Tibial artery (tissue), 4 donors: Measurements from ENCODE around the gene GALNT17.

ENCODE experiments used
- DNase-seq, 2 donors: peaks; one replicate each; pipeline ENCODE4 v3.0.0-alpha.2; 2019
- H3K27ac ChIP-seq, 2 donors: fragments of 200-600 bp; sonication (generic) in 1 of 2; 1 replicate in 1 of 2; 2 replicates in 1 of 2; pipeline ENCODE4 v1.5.1; 2018 to 2019; ENCODE audit warnings: mild to moderate bottlenecking in 1 of 2
- H3K27me3 ChIP-seq, 2 donors: fragments of 200-600 bp; sonication (generic) in 1 of 2; one replicate each; pipeline versions ENCODE4 v1.5.1 to v1.6.0; 2016 to 2019
- H3K36me3 ChIP-seq, 3 donors: fragments of 200-600 bp; sonication (generic) in 2 of 3; one replicate each; pipeline ENCODE4 v1.5.1; 2016 to 2019; ENCODE audit warnings: mild to moderate bottlenecking in 2 of 3
- H3K4me1 ChIP-seq, 4 donors: fragments of 200-600 bp; sonication (generic) in 2 of 4; 1 replicate in 3 of 4; 2 replicates in 1 of 4; pipeline ENCODE4 v1.5.1; 2016 to 2019
- H3K4me3 ChIP-seq, 2 donors: fragments of 200-600 bp; sonication (generic) in 1 of 2; 1 replicate in 1 of 2; 2 replicates in 1 of 2; pipeline ENCODE4 v1.5.1; 2018 to 2019; ENCODE audit warnings: mild to moderate bottlenecking in 2 of 2
- H3K9me3 ChIP-seq, 3 donors: fragments of 200-600 bp; sonication (generic) in 1 of 3; one replicate each; pipeline ENCODE4 v1.5.1; 2016 to 2019
- intact Hi-C: fragments of 100-400 bp; cut with DNase I; formaldehyde crosslinking; loops from one replicate; pipeline ENCODE4 v1.15.0; 2023; ENCODE audit warnings: low total_unique reads
- TF ChIP-seq, protein P1 (sequence below), 2 experiments: fragments of 200-600 bp in 1 of 2; fragments of 450-650 bp in 1 of 2; IDR thresholded peaks; one replicate each; pipeline ENCODE4 v1.5.1; 2017 to 2019; ENCODE audit warnings: antibody characterized with exemption in 2 of 2, mild to moderate bottlenecking in 1 of 2, moderate library complexity in 1 of 2

Gene GALNT17

DNA sequence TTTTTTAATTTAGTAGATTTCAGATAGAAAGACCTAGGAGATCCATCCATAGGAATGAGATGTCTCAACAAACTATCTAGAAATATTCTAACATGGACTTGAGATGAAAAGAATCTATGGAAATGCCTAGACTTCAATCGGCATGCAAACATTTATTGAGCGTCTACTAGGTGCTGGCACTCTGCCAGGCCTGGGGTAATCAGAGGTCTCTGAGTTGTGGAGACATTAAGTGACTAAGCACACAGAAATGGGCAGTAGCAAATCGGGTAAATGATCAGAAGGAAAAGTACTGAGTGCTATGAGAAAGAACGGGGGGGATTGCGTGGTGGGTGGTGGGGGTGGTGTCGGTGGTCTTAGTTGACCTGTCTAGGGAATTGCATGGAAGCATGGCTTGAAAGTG lies 466.6 kb downstream of the GALNT17 start:
- no peaks in the 10 kb centered on the region for H3K36me3 ChIP-seq
- intact Hi-C loops, result no loop called here
- no peak for DNase-seq
- H3K4me1 ChIP-seq, result no peaks in the 10 kb centered on the region
- H3K4me3 ChIP-seq, result no peak overlapping the region
- no peak overlapping the region for H3K27ac ChIP-seq
- H3K27me3 ChIP-seq, result no peaks in the 10 kb centered on the region
- no peaks in the 10 kb centered on the region for H3K9me3 ChIP-seq
- TF ChIP-seq, protein P1, sequence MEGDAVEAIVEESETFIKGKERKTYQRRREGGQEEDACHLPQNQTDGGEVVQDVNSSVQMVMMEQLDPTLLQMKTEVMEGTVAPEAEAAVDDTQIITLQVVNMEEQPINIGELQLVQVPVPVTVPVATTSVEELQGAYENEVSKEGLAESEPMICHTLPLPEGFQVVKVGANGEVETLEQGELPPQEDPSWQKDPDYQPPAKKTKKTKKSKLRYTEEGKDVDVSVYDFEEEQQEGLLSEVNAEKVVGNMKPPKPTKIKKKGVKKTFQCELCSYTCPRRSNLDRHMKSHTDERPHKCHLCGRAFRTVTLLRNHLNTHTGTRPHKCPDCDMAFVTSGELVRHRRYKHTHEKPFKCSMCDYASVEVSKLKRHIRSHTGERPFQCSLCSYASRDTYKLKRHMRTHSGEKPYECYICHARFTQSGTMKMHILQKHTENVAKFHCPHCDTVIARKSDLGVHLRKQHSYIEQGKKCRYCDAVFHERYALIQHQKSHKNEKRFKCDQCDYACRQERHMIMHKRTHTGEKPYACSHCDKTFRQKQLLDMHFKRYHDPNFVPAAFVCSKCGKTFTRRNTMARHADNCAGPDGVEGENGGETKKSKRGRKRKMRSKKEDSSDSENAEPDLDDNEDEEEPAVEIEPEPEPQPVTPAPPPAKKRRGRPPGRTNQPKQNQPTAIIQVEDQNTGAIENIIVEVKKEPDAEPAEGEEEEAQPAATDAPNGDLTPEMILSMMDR (IDR thresholded peaks at IDR 0.05), result no peak

DNA sequence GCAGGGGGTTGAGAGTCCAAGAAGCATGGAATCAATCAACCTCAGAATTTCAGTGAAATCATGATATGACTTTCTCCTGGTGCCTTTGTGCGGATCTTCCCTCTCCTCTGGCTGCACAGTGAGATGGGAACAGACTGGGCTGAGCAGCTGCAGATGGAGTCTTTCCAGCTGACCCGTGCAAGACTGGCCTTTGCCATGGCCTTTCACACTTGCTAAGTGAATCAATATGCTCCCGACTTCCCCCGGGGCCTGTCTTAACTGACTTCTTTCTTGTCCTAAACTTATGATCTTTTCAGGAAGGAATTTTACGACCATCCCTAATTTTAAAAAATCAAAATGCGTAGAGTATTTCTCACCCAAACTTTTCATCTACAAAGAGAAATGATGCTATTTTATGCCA lies 469.9 kb downstream of the GALNT17 start:
- Histone ChIP-seq H3K36me3 (no peaks in the 10 kb centered on the region), H3K27me3 (no peaks in the 10 kb centered on the region), H3K4me3 (no peak overlapping the region), H3K9me3 (no peaks in the 10 kb centered on the region), H3K4me1 (peaks cover 0 to 12% (median 3%) of the 10 kb centered on the region in 4 donors), H3K27ac (no peak overlapping the region)
- no peak for DNase-seq
- intact Hi-C loops, result no loop called here
- TF ChIP-seq, protein P1 (IDR thresholded peaks at IDR 0.05), result no peak

DNA sequence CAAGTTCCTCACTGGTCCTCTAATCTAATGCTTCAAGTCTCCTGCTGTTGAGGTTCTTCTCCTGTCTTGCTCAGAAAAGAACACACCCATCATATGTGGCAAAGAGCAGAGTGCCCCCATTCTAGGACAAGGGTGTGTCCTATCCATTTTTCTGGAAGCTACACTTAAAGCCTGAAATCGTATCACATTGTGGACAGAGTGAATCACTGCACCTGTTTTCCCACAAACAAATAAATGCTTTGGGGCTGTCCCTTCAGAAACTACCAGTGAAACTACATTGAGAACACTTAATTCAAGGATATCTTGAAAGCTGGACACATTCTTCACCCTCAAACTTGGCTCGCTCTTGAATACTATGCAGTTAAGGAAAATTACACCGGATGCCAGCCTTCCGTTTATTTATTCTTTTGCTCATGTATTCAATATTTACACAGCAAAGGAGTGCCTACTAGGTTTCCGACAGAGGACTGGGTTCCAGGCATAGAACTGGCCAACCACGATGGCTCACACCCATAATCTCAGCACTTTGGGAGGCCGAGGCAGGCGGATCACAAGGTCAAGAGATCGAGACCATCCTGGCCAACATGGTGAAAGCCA lies 473.0 kb downstream of the GALNT17 start:
- Histone ChIP-seq H3K36me3 (no peaks in the 10 kb centered on the region), H3K9me3 (peaks cover 0 to 6% (median 0%) of the 10 kb centered on the region in 3 donors), H3K27me3 (no peaks in the 10 kb centered on the region), H3K4me3 (no peak overlapping the region), H3K4me1 (peaks cover 0 to 13% (median 4%) of the 10 kb centered on the region in 4 donors), H3K27ac (no peak overlapping the region)
- TF ChIP-seq, protein P1 (IDR thresholded peaks at IDR 0.05), result no peak
- DNase-seq, result no peak
- intact Hi-C loops, result no loop called here

DNA sequence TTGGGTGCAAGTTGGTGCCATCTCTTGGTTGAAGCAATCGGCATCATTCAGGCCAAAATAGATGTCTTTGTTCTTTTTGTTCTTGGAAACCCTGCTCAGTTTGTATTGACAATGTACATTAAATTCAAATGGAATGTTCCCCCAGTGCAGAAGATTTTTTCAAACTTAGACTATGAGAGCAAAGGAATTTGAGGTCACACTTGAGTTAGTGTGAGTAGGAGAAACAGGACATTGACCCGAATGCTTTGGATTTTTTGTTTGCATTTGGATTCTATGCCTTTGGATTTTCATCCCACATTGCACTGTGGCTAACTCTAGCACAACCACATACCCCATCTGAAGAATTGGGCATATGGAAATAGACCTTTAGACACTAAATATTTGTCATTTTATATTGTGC lies 480.0 kb downstream of the GALNT17 start:
- Histone ChIP-seq H3K4me3 (no peak overlapping the region), H3K4me1 (peaks cover 0 to 63% (median 47%) of the 10 kb centered on the region in 4 donors), H3K36me3 (no peaks in the 10 kb centered on the region), H3K9me3 (peaks cover 0 to 6% (median 0%) of the 10 kb centered on the region in 3 donors), H3K27me3 (no peaks in the 10 kb centered on the region), H3K27ac (peak overlapping the region in 1 of 2 donors; percentile 73)
- intact Hi-C loops, result no loop called here
- TF ChIP-seq, protein P1 (IDR thresholded peaks at IDR 0.05), result no peak
- no peak for DNase-seq

- Histone ChIP-seq H3K36me3 (no peaks in the 10 kb centered on the region), H3K4me3 (peak overlapping the region in 1 of 2 donors; percentile 1), H3K27me3 (no peaks in the 10 kb centered on the region), H3K4me1 (peaks cover 0 to 65% (median 47%) of the 10 kb centered on the region in 4 donors), H3K27ac (peak overlapping the region; percentile 34 to 73), H3K9me3 (peaks cover 0 to 4% (median 0%) of the 10 kb centered on the region in 3 donors)
- TF ChIP-seq, protein P1 (IDR thresholded peaks at IDR 0.05), result no peak
- no peak for DNase-seq
- intact Hi-C loops, result no loop called here
These were observed 481.0 kb downstream of the GALNT17 start for GRCh38 chr7:71612911-71613310.
